KG1 (cell line): ENCODE results near the gene CNOT11.

Source experiments
- DNase-seq: peaks from one replicate; lab custom pipeline; 2025; lab: John Stamatoyannopoulos, UW

Gene CNOT11

DNA sequence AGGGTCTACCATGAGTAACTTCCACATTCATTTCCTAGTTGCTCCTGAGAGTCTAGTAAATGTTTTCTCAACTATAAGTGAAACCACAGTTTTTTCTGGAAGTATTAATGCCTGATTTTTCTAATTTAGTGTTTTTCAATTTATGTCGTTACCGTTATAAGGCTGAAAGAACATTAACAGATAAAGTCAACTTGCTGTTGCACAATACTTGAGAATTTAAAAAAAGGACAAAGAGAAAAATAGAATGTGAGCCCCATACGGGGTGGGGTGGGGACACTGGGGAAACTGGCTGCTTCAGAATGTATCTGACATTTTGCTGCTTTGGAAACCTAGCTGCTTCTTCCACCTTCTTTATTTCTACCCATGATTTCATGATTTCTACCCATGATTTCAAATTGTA is 26.2 kb downstream of the CNOT11 start:
- DNase-seq = no peak

- DNase-seq = no peak
These were observed 28.8 kb downstream of the CNOT11 start for GRCh38 chr2:101281482-101281881.

DNA sequence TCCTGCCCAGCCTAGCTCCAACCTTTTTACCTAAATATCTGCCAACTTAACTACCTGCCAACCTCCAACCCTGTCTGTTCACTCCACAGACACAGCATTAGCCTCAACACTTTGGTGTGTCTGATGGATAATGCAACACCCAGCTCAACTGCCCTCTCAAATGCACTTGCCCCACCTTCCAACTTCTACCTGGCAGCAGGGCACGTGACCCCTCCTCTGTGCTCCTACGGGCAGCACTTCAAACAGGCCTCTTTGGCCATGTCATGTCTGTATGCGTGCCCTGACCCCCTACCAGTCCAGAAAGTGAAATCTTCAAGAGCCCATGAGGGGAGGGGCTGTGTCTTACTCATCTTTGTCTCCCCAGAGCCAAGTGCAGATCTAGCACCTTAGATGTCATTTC is 30.3 kb downstream of the CNOT11 start:
- DNase-seq = no peak

DNA sequence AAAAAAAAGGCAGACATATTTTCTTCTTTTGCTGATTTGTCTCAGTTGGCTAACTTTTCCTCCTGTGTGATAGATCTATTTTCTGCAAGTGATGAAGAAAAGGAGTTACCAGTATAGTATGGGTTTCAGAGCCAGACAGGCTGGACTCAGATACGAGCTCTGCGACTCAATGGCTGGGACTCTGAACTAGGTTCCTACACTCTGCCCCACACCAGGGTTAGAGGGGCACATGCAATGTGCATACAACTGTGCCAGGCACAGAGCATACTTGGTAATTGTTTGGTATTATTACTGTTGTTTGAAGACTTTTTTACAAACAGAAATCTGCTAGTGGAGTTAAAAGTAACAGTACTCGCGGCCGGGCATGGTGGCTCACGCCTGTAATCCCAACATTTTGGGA is 34.0 kb downstream of the CNOT11 start:
- DNase-seq = no peak

DNA sequence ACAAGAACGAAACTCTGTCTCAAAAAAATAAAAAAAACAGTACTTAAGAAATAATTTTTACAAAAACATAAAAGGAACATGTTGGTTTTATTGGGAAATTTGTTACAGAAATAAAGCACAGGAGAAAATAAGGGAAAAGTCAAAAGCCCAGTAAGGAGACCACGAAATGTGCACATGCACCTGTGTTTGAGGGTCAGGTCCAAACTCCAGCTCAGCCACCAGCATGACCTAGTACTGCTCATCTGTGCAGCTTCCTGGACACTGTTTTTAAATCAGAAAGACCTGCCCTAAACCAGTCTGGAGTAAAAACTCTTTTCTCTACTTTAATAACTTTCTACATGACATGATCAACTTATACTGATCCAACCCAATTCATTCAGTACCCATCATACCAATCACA is 34.6 kb downstream of the CNOT11 start:
- DNase-seq = no peak

DNA sequence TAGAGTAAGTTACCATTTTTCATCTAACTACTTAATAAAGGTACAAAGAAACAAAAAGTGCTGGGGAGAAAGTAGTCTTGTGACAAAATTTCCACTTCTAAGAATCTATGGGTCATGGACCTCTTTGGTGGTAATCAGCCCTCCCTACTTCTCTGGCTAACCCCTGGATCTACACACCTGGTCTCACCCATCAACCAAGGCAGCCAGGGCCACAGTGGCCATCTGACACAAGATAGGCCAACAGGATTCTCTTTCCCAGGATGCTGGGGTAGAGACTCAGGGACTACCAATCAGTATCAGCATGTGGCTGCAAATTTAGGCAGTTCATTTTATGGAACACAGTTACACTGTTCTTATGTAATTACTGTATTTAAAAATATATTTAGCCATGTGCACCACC is 38.0 kb downstream of the CNOT11 start:
- no peak for DNase-seq

DNA sequence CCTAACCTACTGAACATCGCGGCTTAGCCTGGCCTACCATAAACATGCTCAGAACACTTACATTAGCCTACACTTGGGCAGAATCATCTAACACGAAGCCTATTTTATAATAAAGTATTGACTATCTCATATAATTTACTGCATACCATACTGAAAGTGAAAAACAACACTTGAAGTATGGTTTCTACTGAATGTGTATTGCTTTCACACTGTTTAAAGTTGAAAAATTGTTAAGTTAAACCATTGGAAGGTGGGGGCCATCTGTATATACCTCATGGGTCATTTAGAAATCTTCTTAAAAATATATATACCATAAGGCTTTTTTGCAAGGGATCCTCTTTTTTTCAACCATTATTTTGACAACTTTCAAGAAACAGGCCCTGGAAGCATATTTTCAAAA is 39.3 kb downstream of the CNOT11 start:
- no peak for DNase-seq

GRCh38 chr2:101293544-101293943 is 40.9 kb downstream of the CNOT11 start:
- DNase-seq = no peak

DNA sequence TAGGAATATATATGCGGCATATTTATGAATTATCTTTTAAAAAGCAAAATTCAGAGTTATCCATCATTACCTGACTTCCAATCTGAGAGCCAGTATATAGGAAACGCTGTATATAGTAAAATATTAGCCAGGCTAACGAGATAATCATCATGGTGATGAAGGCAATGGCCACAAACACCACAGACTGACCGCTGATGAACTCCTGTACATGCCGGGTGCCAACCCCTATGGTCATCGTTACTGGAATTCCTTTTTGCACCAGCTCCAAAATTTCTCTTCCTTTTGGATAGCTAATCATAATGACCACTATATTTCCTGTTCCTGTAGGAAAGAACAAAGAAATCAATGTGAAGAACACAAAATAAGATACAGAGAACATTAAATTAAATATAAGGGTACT is 42.2 kb downstream of the CNOT11 start:
- DNase-seq = no peak

- no peak for DNase-seq
These were observed 43.2 kb downstream of the CNOT11 start for GRCh38 chr2:101295895-101296294.

DNA sequence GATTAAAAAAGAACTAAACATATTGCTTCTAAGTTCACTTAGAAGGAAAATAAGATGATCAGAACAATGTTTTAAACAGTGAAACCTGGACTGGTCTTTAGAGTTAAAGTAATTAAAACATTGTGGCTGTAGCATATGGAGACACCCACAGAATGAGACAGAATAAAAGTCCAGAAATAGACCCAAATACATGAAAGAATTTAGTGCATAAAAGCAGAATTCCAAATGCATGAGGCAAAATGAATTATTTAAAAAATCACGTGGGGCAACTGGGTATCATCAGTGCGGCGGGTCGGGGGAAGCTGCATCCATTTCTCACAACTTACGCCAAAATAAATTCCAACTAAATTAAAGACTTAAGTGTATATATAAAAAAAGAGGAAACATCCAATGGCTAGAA is 43.7 kb downstream of the CNOT11 start:
- DNase-seq = no peak

- no peak for DNase-seq
These were observed 44.7 kb downstream of the CNOT11 start for GRCh38 chr2:101297383-101297782.

DNA sequence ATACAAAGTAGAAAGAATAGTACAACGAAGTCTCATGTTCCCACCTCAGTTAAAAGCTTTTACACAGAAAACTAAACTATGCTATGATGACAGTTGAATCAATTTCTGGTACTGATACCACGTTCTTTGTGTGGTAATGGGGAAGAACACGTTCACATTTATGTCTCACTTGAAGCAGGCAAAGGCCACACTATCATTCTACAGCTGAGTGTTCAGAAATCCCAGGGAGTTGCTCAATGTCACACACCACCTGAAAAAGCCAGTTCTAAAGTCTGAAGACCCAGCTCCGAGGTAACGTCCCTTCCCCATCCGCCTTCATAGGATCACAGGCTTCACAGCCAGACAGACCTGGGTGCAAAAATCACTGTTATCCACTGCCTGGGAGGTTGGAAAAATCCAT is 46.9 kb downstream of the CNOT11 start:
- DNase-seq = no peak

DNA sequence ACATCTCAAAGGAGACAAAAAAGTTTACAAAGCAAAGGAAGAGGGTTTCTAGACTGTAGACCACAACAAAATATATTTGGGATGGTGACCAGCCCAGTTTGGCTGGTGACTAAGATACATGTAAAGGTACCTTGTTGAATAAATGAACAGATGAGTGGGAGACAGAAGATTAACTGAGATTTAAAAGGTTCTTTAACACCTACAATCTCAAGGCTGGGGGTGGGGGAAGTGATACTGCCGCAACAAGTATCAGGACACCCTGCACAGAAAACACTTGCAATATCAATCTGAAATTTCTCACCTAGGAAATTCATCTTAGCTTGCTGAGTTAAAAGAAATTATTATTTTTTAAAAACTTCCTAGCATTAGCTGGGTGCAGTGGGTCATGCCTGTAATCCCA is 47.5 kb downstream of the CNOT11 start:
- no peak for DNase-seq

DNA sequence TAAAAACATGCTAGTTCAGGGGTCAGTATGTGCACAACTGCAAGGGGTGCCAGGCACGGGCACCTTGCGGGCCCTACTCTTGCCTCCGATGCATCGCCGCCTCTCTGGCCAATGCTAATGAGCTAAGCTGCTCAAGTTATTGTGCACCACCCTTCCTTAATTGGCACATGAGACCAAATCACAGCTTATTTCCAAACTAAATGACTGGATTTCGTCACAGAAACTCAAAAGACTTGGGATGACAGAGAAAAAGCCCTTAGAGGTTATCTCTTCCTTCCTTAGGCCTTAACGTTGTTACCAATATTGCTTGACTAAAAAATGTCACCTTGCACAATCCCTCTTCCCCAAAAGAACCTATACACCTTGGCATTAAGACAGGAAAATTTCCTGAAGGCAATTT is 48.1 kb downstream of the CNOT11 start:
- DNase-seq = no peak

DNA sequence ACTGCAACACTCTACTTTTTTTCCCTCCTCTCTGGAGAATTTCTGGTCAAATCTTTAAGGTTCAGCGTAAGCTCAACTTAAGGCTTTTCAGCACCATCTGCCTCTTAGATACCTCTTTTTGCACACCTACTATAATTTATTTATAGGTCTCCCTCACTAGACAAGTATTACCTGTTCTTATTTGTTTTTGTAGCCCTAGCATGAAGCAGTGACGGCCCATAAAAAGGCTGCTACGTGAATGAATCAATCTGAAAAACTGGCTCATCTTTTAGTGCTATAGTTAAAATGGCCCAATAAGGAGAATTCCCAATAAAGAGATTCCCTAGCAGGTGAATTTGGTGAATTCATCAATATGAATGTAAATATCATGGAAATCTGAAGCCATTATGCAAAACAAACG is 49.3 kb downstream of the CNOT11 start:
- no peak for DNase-seq

DNA sequence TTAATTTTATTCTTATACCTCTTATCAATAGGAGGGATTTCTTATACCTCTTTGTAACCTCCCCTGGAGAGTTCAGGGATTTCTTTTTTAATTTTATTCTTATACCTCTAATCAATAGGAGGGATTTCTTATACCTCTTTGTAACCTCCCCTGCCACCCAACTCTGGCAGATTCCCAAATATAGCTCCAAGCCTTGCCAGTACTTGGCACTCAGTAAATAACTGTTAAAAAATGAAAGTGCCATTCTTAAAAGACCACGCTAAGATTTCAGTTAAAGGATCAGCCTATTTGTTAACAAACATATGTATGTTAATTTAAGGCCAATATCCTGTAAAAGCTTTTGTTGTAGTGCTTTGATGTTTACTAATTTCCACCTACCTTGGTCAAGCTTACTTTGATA is 51.0 kb downstream of the CNOT11 start:
- no peak for DNase-seq

DNA sequence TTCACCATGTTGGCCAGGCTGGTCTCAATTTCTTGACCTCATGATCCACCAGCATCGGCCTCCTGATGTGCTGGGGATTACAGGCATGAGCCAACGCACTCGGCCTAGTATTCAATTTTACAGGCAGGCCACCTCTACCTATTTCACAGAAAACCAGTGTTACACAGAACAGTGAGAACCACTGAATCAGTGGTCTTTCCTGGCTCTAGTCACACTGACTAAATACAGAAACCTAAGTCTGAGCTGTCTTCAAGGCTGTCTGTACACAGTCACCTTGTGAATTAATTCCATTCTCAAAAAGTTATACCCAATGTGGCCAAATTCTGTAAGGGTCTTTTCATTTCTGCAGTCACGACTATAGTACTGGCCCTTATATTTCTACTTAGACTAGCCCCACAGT is 52.3 kb downstream of the CNOT11 start:
- no peak for DNase-seq

GRCh38 chr2:101305492-101306078 is 52.9 kb downstream of the CNOT11 start:
- no peak for DNase-seq

- no peak for DNase-seq
These were observed 53.7 kb downstream of the CNOT11 start for GRCh38 chr2:101306410-101306809.

GRCh38 chr2:101307503-101307902 is 54.8 kb downstream of the CNOT11 start:
- no peak for DNase-seq

DNA sequence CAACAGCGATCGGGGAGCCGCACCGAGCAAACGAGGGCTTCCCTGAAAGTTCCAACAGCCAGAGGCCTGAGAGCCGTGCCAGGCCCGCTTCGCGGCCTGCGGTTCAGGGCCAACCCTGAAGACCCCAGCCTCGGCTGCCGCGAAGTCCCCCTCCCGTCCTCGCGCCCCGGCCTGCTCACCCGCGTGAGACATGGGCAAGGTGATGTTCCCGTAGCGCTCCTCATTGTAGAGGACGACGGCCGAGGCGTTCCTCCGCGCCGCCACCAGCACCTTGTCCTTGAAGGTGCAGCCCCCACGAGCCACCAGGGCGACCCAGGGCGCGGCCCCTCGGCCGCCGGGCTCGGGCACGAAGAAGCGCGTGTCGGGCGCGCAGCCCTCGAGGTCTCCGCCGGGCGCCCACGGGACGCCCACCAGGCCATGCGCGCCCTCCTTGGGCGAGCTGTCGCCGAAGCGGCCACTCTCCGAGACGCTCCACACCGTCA is 55.3 kb downstream of the CNOT11 start:
- DNase-seq = no peak

DNA sequence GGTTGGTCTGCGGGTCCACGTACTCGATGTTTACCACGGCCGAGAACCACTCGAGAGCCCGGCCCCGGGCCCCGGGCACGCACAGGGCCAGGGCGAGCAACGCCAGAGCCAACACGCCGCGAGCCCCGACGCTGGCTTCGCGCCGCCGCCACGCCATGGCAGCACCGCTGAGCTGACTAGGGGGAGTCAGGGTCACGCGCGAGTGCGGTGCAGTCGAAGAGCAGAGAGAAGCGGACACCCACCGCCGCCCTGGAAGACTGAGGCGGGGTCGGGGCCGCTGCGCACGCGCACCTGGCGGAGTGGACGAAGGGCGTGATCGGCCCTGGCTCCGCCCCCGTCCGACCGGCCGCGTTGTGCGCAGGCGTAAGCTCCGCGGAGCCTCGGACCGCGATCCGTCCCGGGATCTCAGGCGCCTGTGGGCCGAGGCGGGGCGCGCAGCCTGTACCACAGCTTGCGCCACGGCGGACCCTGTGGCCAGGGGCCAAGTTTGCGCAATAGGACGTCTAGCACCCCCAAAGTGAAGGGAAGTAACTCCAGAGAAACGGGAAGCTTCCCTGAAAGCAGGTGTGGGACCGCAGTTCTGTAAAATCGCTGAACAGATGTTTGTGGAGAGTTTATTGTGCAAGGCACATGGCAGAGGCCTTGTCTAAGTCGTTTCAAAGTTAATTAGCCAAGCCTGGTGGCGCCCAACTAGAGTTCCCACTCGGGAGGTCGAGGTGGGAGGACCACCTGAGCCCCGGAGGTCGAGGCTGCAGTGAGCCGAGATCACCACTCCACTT is 55.9 kb downstream of the CNOT11 start, which contains the start of gene RNF149:
RNF149 (minus strand) TSS at position 270 of the 779 bp plus-strand sequence; CDS start at position 157, 113 bp downstream.
- peak; percentile 91 for DNase-seq
